ENCODE data around the gene CDKN1C.

GRCh38 chr11:2896047-2896446, 10.5 kb upstream of the CDKN1C start:
- TF ChIP-seq TAF1 (conservative IDR thresholded peaks at IDR 0.05) (no peak), FOXA2 (IDR thresholded peaks at IDR 0.05) (no peak), SP1 (IDR thresholded peaks at IDR 0.05) (no peak), FOXA1 (IDR thresholded peaks at IDR 0.05) (no peak)
- TF ChIP-seq, protein P1, sequence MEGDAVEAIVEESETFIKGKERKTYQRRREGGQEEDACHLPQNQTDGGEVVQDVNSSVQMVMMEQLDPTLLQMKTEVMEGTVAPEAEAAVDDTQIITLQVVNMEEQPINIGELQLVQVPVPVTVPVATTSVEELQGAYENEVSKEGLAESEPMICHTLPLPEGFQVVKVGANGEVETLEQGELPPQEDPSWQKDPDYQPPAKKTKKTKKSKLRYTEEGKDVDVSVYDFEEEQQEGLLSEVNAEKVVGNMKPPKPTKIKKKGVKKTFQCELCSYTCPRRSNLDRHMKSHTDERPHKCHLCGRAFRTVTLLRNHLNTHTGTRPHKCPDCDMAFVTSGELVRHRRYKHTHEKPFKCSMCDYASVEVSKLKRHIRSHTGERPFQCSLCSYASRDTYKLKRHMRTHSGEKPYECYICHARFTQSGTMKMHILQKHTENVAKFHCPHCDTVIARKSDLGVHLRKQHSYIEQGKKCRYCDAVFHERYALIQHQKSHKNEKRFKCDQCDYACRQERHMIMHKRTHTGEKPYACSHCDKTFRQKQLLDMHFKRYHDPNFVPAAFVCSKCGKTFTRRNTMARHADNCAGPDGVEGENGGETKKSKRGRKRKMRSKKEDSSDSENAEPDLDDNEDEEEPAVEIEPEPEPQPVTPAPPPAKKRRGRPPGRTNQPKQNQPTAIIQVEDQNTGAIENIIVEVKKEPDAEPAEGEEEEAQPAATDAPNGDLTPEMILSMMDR (IDR thresholded peaks at IDR 0.05; ENCODE audit: low read depth, low read length, missing input control): no peak
- TF ChIP-seq, protein P2, sequence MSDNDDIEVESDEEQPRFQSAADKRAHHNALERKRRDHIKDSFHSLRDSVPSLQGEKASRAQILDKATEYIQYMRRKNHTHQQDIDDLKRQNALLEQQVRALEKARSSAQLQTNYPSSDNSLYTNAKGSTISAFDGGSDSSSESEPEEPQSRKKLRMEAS (IDR thresholded peaks at IDR 0.05): no peak

Data from liver (tissue), 3 donors.